HepG2 (cell line): Measurements from ENCODE around the gene ATP9A. TPM values are rescaled to one million over a fixed set of nuclear protein-coding genes. Genes with fewer than 3 reads are reported as not detected.

Source experiments
- ATF5 ChIP-seq: sonication (generic); formaldehyde crosslinking; IDR thresholded peaks from 2 replicates; pipeline ENCODE4 v1.4.0; 2020; ENCODE audit warnings: mild to moderate bottlenecking, low read depth, missing genetic modification reagents
- ATRX ChIP-seq: sonication (generic); formaldehyde crosslinking; IDR thresholded peaks from 2 replicates; pipeline ENCODE4 v1.4.0; 2020; ENCODE audit warnings: missing genetic modification reagents, borderline replicate concordance
- CENPT ChIP-seq: sonication (generic); formaldehyde crosslinking; IDR thresholded peaks from 2 replicates; pipeline ENCODE4 v1.8.0; 2022; ENCODE audit warnings: low read depth, mild to moderate bottlenecking, moderate library complexity, missing genetic modification reagents
- GMEB2 ChIP-seq: IDR thresholded peaks from 2 replicates; pipeline ENCODE4 v1.6.1; 2016; ENCODE audit warnings: missing biosample characterization, missing genetic modification reagents, low read depth
- NFATC3 ChIP-seq: sonication (generic); formaldehyde crosslinking; IDR thresholded peaks from 2 replicates; pipeline ENCODE4 v1.5.1; 2020; ENCODE audit warnings: mild to moderate bottlenecking, missing genetic modification reagents
- PRDM15 ChIP-seq: sonication (generic); formaldehyde crosslinking; IDR thresholded peaks from 2 replicates; pipeline ENCODE4 v1.4.0; 2020; ENCODE audit warnings: missing genetic modification reagents
- ZEB1 ChIP-seq: IDR thresholded peaks from 2 replicates; pipeline ENCODE4 v1.6.1; 2012; ENCODE audit warnings: mild to moderate bottlenecking, low read depth, inconsistent platforms; ENCODE audit not compliant: insufficient replicate concordance
- ZKSCAN8 ChIP-seq: IDR thresholded peaks from 2 replicates; pipeline ENCODE4 v1.6.1; 2016; ENCODE audit warnings: borderline replicate concordance, missing genetic modification reagents, missing compliant biosample characterization
- ZNF142 ChIP-seq: sonication (generic); formaldehyde crosslinking; IDR thresholded peaks from 2 replicates; pipeline ENCODE4 v1.4.0; 2020; ENCODE audit warnings: missing genetic modification reagents
- ZNF343 ChIP-seq: sonication (generic); formaldehyde crosslinking; IDR thresholded peaks from 2 replicates; pipeline ENCODE4 v1.4.0; 2020; ENCODE audit warnings: mild to moderate bottlenecking, missing genetic modification reagents
- ZNF430 ChIP-seq: sonication (generic); formaldehyde crosslinking; IDR thresholded peaks from 2 replicates; pipeline ENCODE4 v1.9.0; 2021; ENCODE audit warnings: mild to moderate bottlenecking, missing genetic modification reagents
- ZNF619 ChIP-seq: sonication (generic); formaldehyde crosslinking; IDR thresholded peaks from 2 replicates; pipeline ENCODE4 v1.4.0; 2020; ENCODE audit warnings: mild to moderate bottlenecking, missing genetic modification reagents
- ZNF780A ChIP-seq: sonication (generic); formaldehyde crosslinking; IDR thresholded peaks from 2 replicates; pipeline ENCODE4 v1.8.0; 2022; ENCODE audit warnings: mild to moderate bottlenecking, missing genetic modification reagents, moderate library complexity
- ZUFSP ChIP-seq: sonication (generic); formaldehyde crosslinking; IDR thresholded peaks from 2 replicates; pipeline ENCODE4 v1.9.0; 2021; ENCODE audit warnings: missing genetic modification reagents, mild to moderate bottlenecking, borderline replicate concordance
- polyA plus RNA-seq, 8 experiments: library from polyadenylated mRNA; depleted of rRNA in 3 of 8; stranded (reverse) in 7 of 8; unstranded in 1 of 8; fragments of >200 nt; fragmentation: Illumina TruSeq in 4 of 8; extraction: Trizol in 4 of 8; gene quantifications; 2 replicates each; pipeline versions ENCODE4 v1.2.1 to v1.2.3, GENCODE V29; 2011 to 2016; ENCODE audit warnings: low read depth in 4 of 8, missing spikeins in 1 of 8, mixed read lengths in 1 of 8; ENCODE audit not compliant: insufficient read depth in 1 of 8
- total RNA-seq, 5 experiments: library from RNA; depleted of rRNA; stranded (reverse); fragments of >200 nt; fragmentation: Illumina TruSeq; extraction: Trizol; gene quantifications; 2 replicates each; pipeline ENCODE4 v1.2.3, GENCODE V29; 2016; ENCODE audit warnings: low read depth in 1 of 5

The ATP9A gene
- total and polyA plus RNA-seq, 2 of the 13 experiments (the other 11 are each of a cell fraction or from before 2014, with no cell fraction given) = 11.8 to 18.5 TPM

- TF ChIP-seq ZUFSP (CRISPR knock-in tag) (no peak), ATRX (CRISPR knock-in tag) (no peak), GMEB2 (no peak), ZNF343 (CRISPR knock-in tag) (no peak), NFATC3 (CRISPR knock-in tag) (no peak), PRDM15 (CRISPR knock-in tag) (no peak), ZNF430 (CRISPR knock-in tag) (0 out of 2 replicates have a peak, but pooled peaks have one; percentile 29), ZKSCAN8 (CRISPR knock-in tag) (peak; percentile 53), ATF5 (no peak), ZNF619 (CRISPR knock-in tag) (peak; percentile 76; the same call in 1 of the 2 replicates), ZNF142 (CRISPR knock-in tag) (no peak), CENPT (CRISPR knock-in tag) (0 out of 2 replicates have a peak, but pooled peaks have one; percentile 52), ZNF780A (no peak), ZEB1 (peak; percentile 94)
Observed at GRCh38 chr20:51766994-51767866, 960 bp downstream of the ATP9A start (continued).
